ENCODE results near the gene MAN1A2.

DNA sequence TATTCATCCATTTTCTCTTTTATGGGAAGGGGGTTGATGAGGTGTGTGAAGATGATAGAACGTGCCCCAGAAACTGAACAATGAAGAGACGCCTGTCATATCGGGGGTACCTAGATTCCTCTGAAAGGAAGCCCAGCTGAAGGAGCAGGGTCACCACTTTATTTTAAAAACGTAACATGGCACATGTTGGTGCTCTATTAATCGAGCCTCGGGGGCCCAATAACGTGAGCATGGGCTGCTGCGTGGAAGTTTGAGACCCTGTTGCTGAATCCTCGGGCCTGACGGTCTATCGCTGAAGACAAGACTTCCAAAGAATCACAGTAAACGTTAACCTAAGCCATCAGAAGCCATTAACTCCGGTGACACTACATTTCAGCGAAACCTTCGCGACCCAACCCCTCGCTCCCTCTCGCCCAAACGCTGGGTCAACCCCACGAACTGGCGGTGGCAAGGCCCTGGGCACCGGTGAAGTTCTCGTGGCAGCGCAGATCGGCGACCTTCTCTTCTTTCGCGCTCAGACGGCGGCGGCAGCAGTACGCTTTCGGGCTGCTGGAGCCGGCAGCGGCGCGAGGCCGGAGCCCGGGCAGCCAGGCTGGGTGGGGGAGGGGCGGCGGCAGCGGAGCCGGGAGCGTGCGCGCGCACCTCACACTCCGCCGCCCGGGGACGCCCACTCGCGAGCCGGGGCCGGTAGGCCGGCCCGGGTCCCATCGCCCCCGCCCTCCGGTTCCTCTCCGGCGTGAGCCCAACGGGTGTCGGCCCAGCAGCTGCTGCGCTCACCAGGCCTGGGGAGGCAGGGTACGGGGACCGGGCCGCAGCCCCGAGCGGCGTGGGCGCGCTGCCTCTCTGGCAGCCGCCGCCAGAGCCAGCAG, 838 bp upstream of the MAN1A2 start:
- TF ChIP-seq, protein P1, sequence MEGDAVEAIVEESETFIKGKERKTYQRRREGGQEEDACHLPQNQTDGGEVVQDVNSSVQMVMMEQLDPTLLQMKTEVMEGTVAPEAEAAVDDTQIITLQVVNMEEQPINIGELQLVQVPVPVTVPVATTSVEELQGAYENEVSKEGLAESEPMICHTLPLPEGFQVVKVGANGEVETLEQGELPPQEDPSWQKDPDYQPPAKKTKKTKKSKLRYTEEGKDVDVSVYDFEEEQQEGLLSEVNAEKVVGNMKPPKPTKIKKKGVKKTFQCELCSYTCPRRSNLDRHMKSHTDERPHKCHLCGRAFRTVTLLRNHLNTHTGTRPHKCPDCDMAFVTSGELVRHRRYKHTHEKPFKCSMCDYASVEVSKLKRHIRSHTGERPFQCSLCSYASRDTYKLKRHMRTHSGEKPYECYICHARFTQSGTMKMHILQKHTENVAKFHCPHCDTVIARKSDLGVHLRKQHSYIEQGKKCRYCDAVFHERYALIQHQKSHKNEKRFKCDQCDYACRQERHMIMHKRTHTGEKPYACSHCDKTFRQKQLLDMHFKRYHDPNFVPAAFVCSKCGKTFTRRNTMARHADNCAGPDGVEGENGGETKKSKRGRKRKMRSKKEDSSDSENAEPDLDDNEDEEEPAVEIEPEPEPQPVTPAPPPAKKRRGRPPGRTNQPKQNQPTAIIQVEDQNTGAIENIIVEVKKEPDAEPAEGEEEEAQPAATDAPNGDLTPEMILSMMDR (IDR thresholded peaks at IDR 0.05; ENCODE audit: borderline replicate concordance, extremely low read depth, low read length, poor library complexity, severe bottlenecking): no peak
- TF ChIP-seq EZH2 (IDR thresholded peaks at IDR 0.05; ENCODE audit: borderline replicate concordance, low read depth, low read length, severe bottlenecking): no peak

All from DND-41 (cell line).